MM.1S (cell line): Measurements from ENCODE around the gene RNF217.

ENCODE experiments used
- EZH2 ChIP-seq: fragments of 300-600 bp; sonication (generic); optimal IDR thresholded peaks from 2 replicates; pipeline ENCODE3; 2017; ENCODE audit warnings: low read depth, mild to moderate bottlenecking, antibody characterized with exemption, low read length, mixed read lengths
- EZH2phosphoT487 ChIP-seq: fragments of 300-600 bp; sonication (generic); IDR thresholded peaks from 2 replicates; pipeline ENCODE4 v1.6.1; 2018; ENCODE audit warnings: antibody characterized with exemption, low read length
- TF ChIP-seq, protein P1 (sequence below): fragments of 300-600 bp; sonication (generic); IDR thresholded peaks from 2 replicates; pipeline ENCODE4 v1.5.1; 2016; ENCODE audit warnings: antibody characterized with exemption, low read length, mixed read lengths

DNA sequence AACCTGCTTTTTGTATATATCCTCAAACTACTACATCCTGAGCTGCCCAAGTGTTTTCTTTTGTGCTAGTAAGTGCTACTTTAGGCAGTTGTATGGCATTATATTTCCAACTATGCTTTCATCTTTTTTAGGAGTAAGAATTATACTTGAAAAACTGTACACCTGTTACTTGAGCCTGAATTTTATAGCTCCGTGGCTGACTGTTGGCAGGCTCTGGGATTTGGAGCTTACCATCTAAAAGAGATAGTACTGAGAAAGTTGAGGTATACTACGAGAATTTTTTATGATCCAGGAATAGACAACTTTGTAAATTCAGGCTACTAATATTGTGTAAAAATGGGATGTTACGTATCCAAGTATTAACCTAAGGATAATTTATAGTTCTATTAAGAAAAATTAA, 32.4 kb downstream of the RNF217 start:
- TF ChIP-seq, protein P1, sequence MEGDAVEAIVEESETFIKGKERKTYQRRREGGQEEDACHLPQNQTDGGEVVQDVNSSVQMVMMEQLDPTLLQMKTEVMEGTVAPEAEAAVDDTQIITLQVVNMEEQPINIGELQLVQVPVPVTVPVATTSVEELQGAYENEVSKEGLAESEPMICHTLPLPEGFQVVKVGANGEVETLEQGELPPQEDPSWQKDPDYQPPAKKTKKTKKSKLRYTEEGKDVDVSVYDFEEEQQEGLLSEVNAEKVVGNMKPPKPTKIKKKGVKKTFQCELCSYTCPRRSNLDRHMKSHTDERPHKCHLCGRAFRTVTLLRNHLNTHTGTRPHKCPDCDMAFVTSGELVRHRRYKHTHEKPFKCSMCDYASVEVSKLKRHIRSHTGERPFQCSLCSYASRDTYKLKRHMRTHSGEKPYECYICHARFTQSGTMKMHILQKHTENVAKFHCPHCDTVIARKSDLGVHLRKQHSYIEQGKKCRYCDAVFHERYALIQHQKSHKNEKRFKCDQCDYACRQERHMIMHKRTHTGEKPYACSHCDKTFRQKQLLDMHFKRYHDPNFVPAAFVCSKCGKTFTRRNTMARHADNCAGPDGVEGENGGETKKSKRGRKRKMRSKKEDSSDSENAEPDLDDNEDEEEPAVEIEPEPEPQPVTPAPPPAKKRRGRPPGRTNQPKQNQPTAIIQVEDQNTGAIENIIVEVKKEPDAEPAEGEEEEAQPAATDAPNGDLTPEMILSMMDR = no peak
- TF ChIP-seq EZH2 (no peak), EZH2phosphoT487 (no peak)
